Ramos (cell line): Measurements from ENCODE around the gene GARS1.

Experiments
- in situ Hi-C: fragments of 300-500 bp; cut with MboI; formaldehyde crosslinking; loops from one replicate; pipeline ENCODE4 v1.14.3; 2022; ENCODE audit warnings: low sequenced_read_pairs; ENCODE audit not compliant: unreplicated experiment

The GARS1 gene

GRCh38 chr7:30674420-30674819 lies 79.7 kb downstream of the GARS1 start:
- in situ Hi-C loops = no loop called here

- in situ Hi-C loops = no loop called here
Measured at GRCh38 chr7:30674876-30675275, 80.2 kb downstream of the GARS1 start.

GRCh38 chr7:30678805-30679204 lies 84.1 kb downstream of the GARS1 start:
- in situ Hi-C loops = no loop called here

GRCh38 chr7:30679664-30680063 lies 85.0 kb downstream of the GARS1 start:
- in situ Hi-C loops = no loop called here

GRCh38 chr7:30681331-30681797 lies 86.7 kb downstream of the GARS1 start:
- in situ Hi-C loops = no loop called here

GRCh38 chr7:30681815-30682211 lies 87.1 kb downstream of the GARS1 start:
- in situ Hi-C loops = no loop called here

GRCh38 chr7:30682212-30683083 lies 87.8 kb downstream of the GARS1 start, which contains the start of gene CRHR2:
Gene CRHR2 (minus strand): TSS chr7:30682456. CDS start chr7:30682280, 176 bp downstream.
- in situ Hi-C loops = no loop called here

GRCh38 chr7:30683306-30683705 lies 88.6 kb downstream of the GARS1 start:
- in situ Hi-C loops = no loop called here
